NCI-H2081 (cell line): ENCODE results near the gene CACFD1.

Experiments
- DNase-seq, 2 experiments: peaks; one replicate each; lab custom pipeline; 2025; lab: John Stamatoyannopoulos, UW

Gene CACFD1

GRCh38 chr9:133483611-133484010 is 23.8 kb downstream of the CACFD1 start:
- no peak for DNase-seq

GRCh38 chr9:133484671-133485437 is 25.1 kb downstream of the CACFD1 start:
- DNase-seq, result no peak

GRCh38 chr9:133485531-133486260 is 25.9 kb downstream of the CACFD1 start:
- DNase-seq, result no peak

GRCh38 chr9:133487331-133487725 is 27.6 kb downstream of the CACFD1 start:
- no peak for DNase-seq

- no peak for DNase-seq
Observed at GRCh38 chr9:133488686-133489252, 29.0 kb downstream of the CACFD1 start.

GRCh38 chr9:133489253-133490190 is 29.7 kb downstream of the CACFD1 start:
- DNase-seq, result no peak

GRCh38 chr9:133490201-133490681 is 30.5 kb downstream of the CACFD1 start:
- DNase-seq, result no peak

GRCh38 chr9:133490865-133491655 is 31.3 kb downstream of the CACFD1 start:
- DNase-seq, result no peak

GRCh38 chr9:133491656-133491925 is 31.8 kb downstream of the CACFD1 start:
- DNase-seq, result no peak

- no peak for DNase-seq
Observed at GRCh38 chr9:133492061-133493021, 32.6 kb downstream of the CACFD1 start.

- no peak for DNase-seq
Observed at GRCh38 chr9:133493428-133493827, 33.6 kb downstream of the CACFD1 start.

GRCh38 chr9:133493845-133494540 is 34.2 kb downstream of the CACFD1 start:
- no peak for DNase-seq

GRCh38 chr9:133494636-133495326 is 35.0 kb downstream of the CACFD1 start:
- no peak for DNase-seq

- no peak for DNase-seq
Observed at GRCh38 chr9:133495327-133496293, 35.8 kb downstream of the CACFD1 start.

- no peak for DNase-seq
Observed at GRCh38 chr9:133496861-133497842, 37.4 kb downstream of the CACFD1 start.

GRCh38 chr9:133499132-133499891 is 39.5 kb downstream of the CACFD1 start:
- DNase-seq, result no peak
